Mucosa of descending colon (tissue), 3 donors: ENCODE results near the gene NPTX2. TPM values are rescaled to one million over a fixed set of nuclear protein-coding genes. Genes with fewer than 3 reads are reported as not detected.
"Not testable (repeated sequence)": the region's sequence is repeated elsewhere in the genome, so short reads cannot be mapped to it uniquely, and the experiment has no call there.

Experiments used
- ATAC-seq: fragments of 200-7000 bp; cut with Tn5 transposase; one replicate; pipeline ENCODE4 v1.9.1; 2020; ENCODE audit warnings: mild to moderate bottlenecking, moderate library complexity
- DNase-seq, 3 donors: peaks; one replicate each; pipeline ENCODE4 v3.0.0-alpha.2; 2020
- H3K36me3 ChIP-seq: fragments of 200-600 bp; one replicate; pipeline ENCODE4 v1.8.0; 2021; ENCODE audit warnings: low read depth, mild to moderate bottlenecking
- H3K4me1 ChIP-seq: fragments of 200-600 bp; one replicate; pipeline ENCODE4 v1.8.0; 2021; ENCODE audit warnings: low read depth, mild to moderate bottlenecking
- H3K4me3 ChIP-seq: fragments of 200-600 bp; one replicate; pipeline ENCODE4 v1.8.0; 2021; ENCODE audit warnings: mild to moderate bottlenecking
- H3K9me3 ChIP-seq: fragments of 200-600 bp; one replicate; pipeline ENCODE4 v1.8.0; 2021; ENCODE audit warnings: mild to moderate bottlenecking
- CTCF ChIP-seq: fragments of 200-600 bp; IDR thresholded peaks from one replicate; pipeline ENCODE4 v1.8.0; 2022; ENCODE audit warnings: antibody characterized with exemption, mild to moderate bottlenecking
- intact Hi-C, 2 donors: fragments of 100-400 bp; cut with DNase I in 1 of 2; cut with micrococcal nuclease in 1 of 2; formaldehyde crosslinking; loops; one replicate each; pipeline versions ENCODE4 v1.11.0 to v1.11.1; 2022; cut with DNase I, micrococcal nuclease
- total RNA-seq, 3 donors: library from RNA; stranded (reverse); fragmentation: NEBNext Ultra II Directional in 2 of 3; extraction: Animal tissue kit (Norgen Biotek cat#: 25700) in 2 of 3; gene quantifications; one replicate each; pipeline versions ENCODE4 v1.2.1 to v1.2.4, GENCODE V29; 2021 to 2023
- donor health status: DM: no; HTN: no; CAD: no; lungs with moderate emphysema.
- donor health status: DM: no; HTN: no; CAD: no.
- donor health status: DM: no; HTN: yes; CAD: no.

The NPTX2 gene
- total RNA-seq, 3 donors from 2014 or later, result 2.2 to 15.5 (median 3.7) TPM

- intact Hi-C loops, result no loop called here
- H3K36me3 ChIP-seq, result no peaks in the 10 kb centered on the region
- H3K9me3 ChIP-seq, result peaks cover 11% of the 10 kb centered on the region
- H3K4me3 ChIP-seq, result no peak overlapping the region
- no peak for DNase-seq
- no peak for TF ChIP-seq CTCF
- no peak for ATAC-seq
- no peaks in the 10 kb centered on the region for H3K4me1 ChIP-seq
These were observed 45.1 kb upstream of the NPTX2 start for GRCh38 chr7:98571986-98572385.

- H3K4me3 ChIP-seq, intact Hi-C loops, DNase-seq, H3K4me1 ChIP-seq, H3K36me3 ChIP-seq, ATAC-seq: not testable (repeated sequence)
- peaks cover 11% of the 10 kb centered on the region for H3K9me3 ChIP-seq
These were observed 44.4 kb upstream of the NPTX2 start for GRCh38 chr7:98572716-98573115.

- no peak for TF ChIP-seq CTCF
- intact Hi-C loops, result no loop called here
These were observed 43.3 kb upstream of the NPTX2 start for GRCh38 chr7:98573816-98574215.

GRCh38 chr7:98575878-98576277, 41.2 kb upstream of the NPTX2 start:
- TF ChIP-seq CTCF, result no peak
- H3K4me3 ChIP-seq, result no peak overlapping the region
- intact Hi-C loops, result no loop called here
- DNase-seq (no peak), ATAC-seq (no peak)
- no peaks in the 10 kb centered on the region for H3K36me3 ChIP-seq
- H3K4me1 ChIP-seq, result no peaks in the 10 kb centered on the region
- H3K9me3 ChIP-seq, result peaks cover 11% of the 10 kb centered on the region

More at GRCh38 chr7:98573816-98574215, 43.3 kb upstream of the NPTX2 start:
- H3K9me3 ChIP-seq, result peaks cover 11% of the 10 kb centered on the region
- no peaks in the 10 kb centered on the region for H3K36me3 ChIP-seq
- no peaks in the 10 kb centered on the region for H3K4me1 ChIP-seq
- H3K4me3 ChIP-seq, result no peak overlapping the region
- DNase-seq, result no peak
- ATAC-seq, result no peak

GRCh38 chr7:98584830-98585229, 32.3 kb upstream of the NPTX2 start:
- no peaks in the 10 kb centered on the region for H3K36me3 ChIP-seq
- TF ChIP-seq CTCF, result no peak
- no peaks in the 10 kb centered on the region for H3K9me3 ChIP-seq
- DNase-seq (no peak), ATAC-seq (no peak)
- intact Hi-C loops, result no loop called here
- H3K4me1 ChIP-seq, result no peaks in the 10 kb centered on the region
- H3K4me3 ChIP-seq, result no peak overlapping the region

GRCh38 chr7:98591926-98592325, 25.2 kb upstream of the NPTX2 start:
- Histone ChIP-seq H3K36me3 (no peaks in the 10 kb centered on the region), H3K4me3 (no peak overlapping the region), H3K9me3 (no peaks in the 10 kb centered on the region), H3K4me1 (no peaks in the 10 kb centered on the region)
- no peak for TF ChIP-seq CTCF
- DNase-seq, result no peak
- intact Hi-C loops, result no loop called here
- ATAC-seq, result no peak
